Measurements from ENCODE around the gene TOMM34. TPM values are rescaled to one million over a fixed set of nuclear protein-coding genes. Genes with fewer than 3 reads are reported as not detected.
A peak's percentile ranks its signal among the peaks of the same experiment; 100 is the strongest.

TOMM34 gene
- total RNA-seq, 4 donors from 2014 or later: 18.4 to 26.0 (median 23.0) TPM

GRCh38 chr20:44967207-44967807 is 7.1 kb upstream of the TOMM34 start:
- no peaks in the 10 kb centered on the region for H3K9me3 ChIP-seq
- TF ChIP-seq POLR2A (IDR thresholded peaks at IDR 0.05): no peak
- TF ChIP-seq, protein P1, sequence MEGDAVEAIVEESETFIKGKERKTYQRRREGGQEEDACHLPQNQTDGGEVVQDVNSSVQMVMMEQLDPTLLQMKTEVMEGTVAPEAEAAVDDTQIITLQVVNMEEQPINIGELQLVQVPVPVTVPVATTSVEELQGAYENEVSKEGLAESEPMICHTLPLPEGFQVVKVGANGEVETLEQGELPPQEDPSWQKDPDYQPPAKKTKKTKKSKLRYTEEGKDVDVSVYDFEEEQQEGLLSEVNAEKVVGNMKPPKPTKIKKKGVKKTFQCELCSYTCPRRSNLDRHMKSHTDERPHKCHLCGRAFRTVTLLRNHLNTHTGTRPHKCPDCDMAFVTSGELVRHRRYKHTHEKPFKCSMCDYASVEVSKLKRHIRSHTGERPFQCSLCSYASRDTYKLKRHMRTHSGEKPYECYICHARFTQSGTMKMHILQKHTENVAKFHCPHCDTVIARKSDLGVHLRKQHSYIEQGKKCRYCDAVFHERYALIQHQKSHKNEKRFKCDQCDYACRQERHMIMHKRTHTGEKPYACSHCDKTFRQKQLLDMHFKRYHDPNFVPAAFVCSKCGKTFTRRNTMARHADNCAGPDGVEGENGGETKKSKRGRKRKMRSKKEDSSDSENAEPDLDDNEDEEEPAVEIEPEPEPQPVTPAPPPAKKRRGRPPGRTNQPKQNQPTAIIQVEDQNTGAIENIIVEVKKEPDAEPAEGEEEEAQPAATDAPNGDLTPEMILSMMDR (IDR thresholded peaks at IDR 0.05): no peak
- H3K27ac ChIP-seq: peak overlapping the region in 2 of 3 donors; percentile 82 to 90
- DNase-seq: no peak
- peaks cover 9 to 28% of the 10 kb centered on the region in 2 donors for H3K4me1 ChIP-seq
- intact Hi-C loops (cut with DNase I): loop anchor here (5.0 kb wide), 1 partner anchor 1510 kb away; the partner anchor contains the start of gene SRSF6
- WGBS, 2 donors: 34 to 48% methylated on average over 5 of the region's 5 CpGs
- H3K27me3 ChIP-seq: no peaks in the 10 kb centered on the region
- H3K36me3 ChIP-seq: no peaks in the 10 kb centered on the region
- H3K4me3 ChIP-seq (replicated peaks in 1 of 3): peak overlapping the region; percentile 61 to 96 (median 90)

DNA sequence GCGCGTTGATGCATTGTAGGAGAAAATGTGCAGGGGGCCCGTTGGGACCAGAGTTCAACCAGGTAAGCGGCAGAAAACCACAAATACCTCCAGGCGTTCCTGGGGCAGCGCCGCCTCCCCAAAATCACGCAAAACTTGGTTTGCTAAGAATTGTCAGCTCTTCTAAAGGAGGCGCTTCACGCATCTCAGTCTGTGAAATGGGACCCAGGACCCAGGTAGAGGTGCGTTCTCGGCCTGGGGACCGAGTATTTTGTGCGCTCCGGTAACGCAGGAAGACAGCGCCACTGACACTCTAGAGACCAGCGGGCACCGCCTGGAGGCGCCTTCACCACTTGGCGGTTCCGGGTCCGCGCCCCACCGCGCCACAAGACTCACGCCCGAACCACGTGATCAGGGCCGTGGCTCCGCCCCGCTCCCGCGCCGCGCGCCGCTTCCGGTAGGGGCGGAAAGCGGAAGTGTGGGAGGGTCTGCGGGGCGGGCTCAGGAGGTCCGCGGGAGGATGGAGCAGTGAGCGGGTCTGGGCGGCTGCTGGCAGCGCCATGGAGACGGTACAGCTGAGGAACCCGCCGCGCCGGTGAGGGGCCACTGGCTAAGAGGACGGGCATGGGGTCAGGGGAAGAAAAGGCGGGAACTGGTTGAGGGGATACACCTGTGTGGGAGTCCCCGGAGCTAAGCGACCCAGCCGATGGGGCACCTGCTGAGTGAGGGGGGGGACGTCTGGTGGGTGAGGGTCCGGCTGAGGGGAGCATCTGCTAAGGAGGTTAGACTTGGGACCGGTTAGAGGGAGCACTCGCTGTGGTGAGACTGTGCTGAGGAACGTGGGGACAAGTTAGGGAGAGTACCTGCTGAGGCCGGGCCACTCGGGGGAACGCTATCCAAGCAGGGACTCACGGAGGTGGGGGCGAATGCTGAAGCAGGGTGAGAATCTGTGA is 6.1 kb upstream of the TOMM34 start, which contains the start of gene STK4:
Gene STK4, plus strand, starts transcription at position 483 of the 932 bp plus-strand sequence. Its CDS starts 57 bp downstream, at position 540.
- Histone ChIP-seq H3K9me3 (no peaks in the 10 kb centered on the region), H3K4me3 (replicated peaks in 1 of 3) (peak within 1 kb of the TSS; percentile 61 to 96 (median 90)), H3K27me3 (no peaks in the 10 kb centered on the region), H3K36me3 (no peaks in the 10 kb centered on the region), H3K4me1 (peaks cover 9 to 28% of the 10 kb centered on the region in 2 donors), H3K27ac (peak within 1 kb of the TSS; percentile 69 to 90 (median 82))
- intact Hi-C loops (cut with DNase I): loop anchor here (5.0 kb wide), 1 partner anchor 1509 kb away; the partner anchor contains the start of gene SRSF6
- 1% methylated on average over 37 to 45 of the region's 68 CpGs for WGBS, 2 donors
- peak; percentile 93 to 94 for DNase-seq
- peak in 1 of 2 donors; percentile 88 for TF ChIP-seq POLR2A (IDR thresholded peaks at IDR 0.05)
- TF ChIP-seq, protein P1 (IDR thresholded peaks at IDR 0.05): peak in 5 of 6 experiments; percentile 10 to 48 (median 40)

- Histone ChIP-seq H3K9me3 (no peaks in the 10 kb centered on the region), H3K36me3 (no peaks in the 10 kb centered on the region)
- intact Hi-C loops (cut with DNase I): loop anchor here (5.0 kb wide), 1 partner anchor 1508 kb away; the partner anchor contains the start of gene SRSF6
Observed at GRCh38 chr20:44965651-44966029, 5.4 kb upstream of the TOMM34 start.

GRCh38 chr20:44963325-44964215 is 3.4 kb upstream of the TOMM34 start:
- no peaks in the 10 kb centered on the region for H3K27me3 ChIP-seq
- H3K27ac ChIP-seq: no peak overlapping the region
- no peak overlapping the region for H3K4me3 ChIP-seq (replicated peaks in 1 of 3)
- no peaks in the 10 kb centered on the region for H3K36me3 ChIP-seq
- intact Hi-C loops (cut with DNase I): no loop called here
- 78 to 98% methylated on average over 4 of the region's 4 CpGs for WGBS, 2 donors
- TF ChIP-seq, protein P1 (IDR thresholded peaks at IDR 0.05): no peak
- no peak for TF ChIP-seq POLR2A (IDR thresholded peaks at IDR 0.05)
- H3K4me1 ChIP-seq: peaks cover 15 to 18% of the 10 kb centered on the region in 2 donors
- no peaks in the 10 kb centered on the region for H3K9me3 ChIP-seq
- no peak for DNase-seq

More at GRCh38 chr20:44965651-44966029, 5.4 kb upstream of the TOMM34 start:
- H3K27me3 ChIP-seq: no peaks in the 10 kb centered on the region
- 51 to 52% methylated on average over 5 of the region's 5 CpGs for WGBS, 2 donors
- no peak for TF ChIP-seq POLR2A (IDR thresholded peaks at IDR 0.05)
- TF ChIP-seq, protein P1 (IDR thresholded peaks at IDR 0.05): no peak
- H3K4me1 ChIP-seq: peaks cover 9 to 22% of the 10 kb centered on the region in 2 donors
- peak overlapping the region; percentile 61 to 96 (median 90) for H3K4me3 ChIP-seq (replicated peaks in 1 of 3)
- no peak for DNase-seq
- H3K27ac ChIP-seq: peak overlapping the region in 2 of 3 donors; percentile 82 to 90
